ENCODE measurements around the gene FAM53A.
"Not testable (repeated sequence)": the region's sequence is repeated elsewhere in the genome, so short reads cannot be mapped to it uniquely, and the experiment has no call there.

The FAM53A gene

DNA sequence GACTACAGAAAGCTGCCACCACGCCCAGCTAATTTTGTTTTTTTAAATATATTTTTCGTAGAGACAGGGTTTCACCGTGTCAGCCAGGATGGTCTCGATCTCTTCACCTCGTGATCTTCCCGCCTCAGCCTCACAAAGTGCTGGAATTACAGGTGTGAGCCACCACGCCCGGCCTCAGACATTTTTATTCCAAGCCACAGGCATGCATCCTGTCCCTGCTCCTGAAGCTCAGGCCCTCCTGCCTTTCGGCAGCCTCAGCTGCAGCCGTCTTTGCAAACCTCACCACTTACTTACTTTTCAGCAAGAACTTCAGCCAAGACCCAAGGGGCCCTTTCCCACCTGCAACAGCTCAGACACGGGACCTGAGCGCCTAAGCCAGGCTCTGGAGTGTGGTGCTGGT is 26.0 kb downstream of the FAM53A start:
- DNase-seq, result no peak

DNA sequence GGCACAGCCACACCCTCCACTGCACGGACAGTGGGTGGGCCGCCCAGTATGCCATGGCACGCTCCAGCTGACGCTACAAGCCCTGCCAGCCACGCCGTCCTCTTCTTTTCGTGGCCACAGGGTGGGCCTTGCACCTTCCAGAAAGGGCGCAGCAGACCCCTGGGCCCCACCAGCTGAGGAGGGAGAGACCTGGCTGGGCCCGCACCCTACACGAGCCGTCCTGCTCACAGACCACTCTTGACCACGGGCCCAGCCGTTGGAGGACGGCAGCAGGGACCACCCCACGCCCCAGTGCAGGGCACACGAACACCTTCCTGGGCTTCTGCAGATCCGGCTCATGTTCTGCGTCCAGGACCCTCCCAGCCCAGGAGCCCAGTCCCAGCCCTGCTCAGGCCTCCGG is 27.1 kb downstream of the FAM53A start:
- DNase-seq, result no peak

GRCh38 chr4:1656132-1656531 is 28.0 kb downstream of the FAM53A start:
- no peak for DNase-seq

DNA sequence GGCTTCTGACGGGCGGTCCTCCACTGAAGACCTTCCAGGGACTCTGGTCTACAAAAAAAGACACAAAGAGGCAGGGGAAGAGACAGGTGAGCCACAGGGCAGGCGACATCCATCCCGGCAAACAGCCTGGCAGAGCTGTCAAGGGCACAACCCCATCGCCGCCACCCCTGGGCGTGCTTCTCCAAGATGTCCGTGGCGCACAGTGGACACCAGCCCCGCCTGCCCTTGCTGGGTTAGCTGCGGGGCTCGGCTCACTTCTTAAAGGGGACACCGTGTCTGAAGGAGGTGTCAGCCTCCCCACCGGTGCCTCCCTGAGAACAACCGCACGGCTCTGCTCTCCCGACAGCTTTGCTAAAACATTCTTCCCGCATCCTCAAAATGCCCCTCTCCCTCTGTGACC is 28.4 kb downstream of the FAM53A start:
- DNase-seq, result no peak

- no peak for DNase-seq
Measured at GRCh38 chr4:1655081-1655480, 29.0 kb downstream of the FAM53A start.

DNA sequence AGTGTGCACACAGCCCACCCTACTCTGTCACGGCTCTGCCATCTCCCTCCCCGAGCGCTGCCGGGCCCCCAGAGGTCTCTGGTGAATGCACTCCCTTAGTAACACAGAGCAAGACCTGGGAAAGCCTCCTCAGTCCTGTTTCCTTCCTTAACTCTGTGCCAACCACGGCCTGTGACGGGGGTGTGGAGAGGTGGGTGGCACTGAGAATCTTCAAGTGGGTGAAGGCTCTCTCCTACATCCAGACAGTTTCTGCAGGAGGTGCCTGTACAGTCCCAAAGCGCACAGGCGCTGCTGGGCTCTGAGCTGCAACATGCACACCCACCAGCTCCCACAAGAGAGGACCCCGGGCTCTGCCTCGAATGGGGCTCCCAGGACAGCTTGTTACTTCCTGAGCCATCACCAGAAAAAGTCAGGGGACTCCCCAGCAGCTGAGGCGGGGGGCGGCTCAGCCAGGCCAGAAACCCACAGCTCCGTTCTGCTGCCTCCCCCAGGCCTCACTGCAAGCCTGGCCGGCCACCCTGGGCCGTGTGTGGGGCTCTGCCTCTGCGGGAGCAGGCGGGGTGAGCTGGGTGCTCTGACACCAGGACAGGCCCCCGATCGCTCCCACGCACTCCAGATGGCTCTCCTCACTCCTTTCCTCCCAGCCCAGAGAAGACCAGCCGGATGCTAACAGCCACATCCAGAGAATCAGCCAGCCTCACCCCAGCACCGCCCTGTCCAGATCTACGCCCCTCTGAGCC is 29.7 kb downstream of the FAM53A start:
- DNase-seq, result no peak

DNA sequence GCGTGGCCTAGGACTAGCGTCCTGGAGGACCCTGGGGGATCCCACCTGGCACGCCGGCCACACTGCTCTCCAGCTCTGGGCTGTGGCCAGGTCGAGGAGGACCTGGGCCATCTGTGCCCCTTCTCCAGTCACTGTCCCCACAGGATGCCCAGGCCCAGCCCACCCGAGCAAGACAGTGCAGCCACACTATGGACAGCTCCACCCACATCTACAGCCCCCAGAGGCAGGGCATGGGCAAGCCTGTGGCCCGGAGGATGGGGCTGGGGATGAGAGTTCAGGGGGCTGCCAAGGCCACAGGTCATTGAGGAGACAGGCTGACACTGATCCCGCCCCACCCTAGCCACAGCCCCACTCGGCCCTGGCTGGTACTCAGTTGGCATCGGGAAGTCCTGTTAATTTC is 30.3 kb downstream of the FAM53A start:
- no peak for DNase-seq

GRCh38 chr4:1652088-1652487 is 32.0 kb downstream of the FAM53A start:
- DNase-seq, result no peak

- DNase-seq, result no peak
Measured at GRCh38 chr4:1651609-1652008, 32.5 kb downstream of the FAM53A start.

DNA sequence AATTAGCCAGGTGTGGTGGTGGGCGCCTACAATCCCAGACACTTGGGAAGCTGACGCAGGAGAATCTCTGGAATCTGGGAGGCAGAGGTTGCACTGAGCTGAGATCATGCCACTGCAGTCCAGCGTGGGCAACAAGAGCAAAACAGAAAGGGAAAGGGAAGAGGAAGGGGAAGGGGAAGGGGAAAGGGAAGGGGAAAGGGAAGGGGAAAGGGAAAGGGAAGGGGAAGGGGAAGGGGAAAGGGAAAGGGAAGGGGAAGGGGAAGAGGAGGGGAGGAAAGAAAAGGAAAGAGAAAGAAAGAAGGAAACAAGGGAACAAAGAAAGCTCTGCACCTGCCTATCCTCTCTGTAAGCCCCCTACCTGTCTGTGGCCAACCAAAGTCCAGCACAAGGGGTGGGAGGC is 35.2 kb downstream of the FAM53A start:
- no peak for DNase-seq

DNA sequence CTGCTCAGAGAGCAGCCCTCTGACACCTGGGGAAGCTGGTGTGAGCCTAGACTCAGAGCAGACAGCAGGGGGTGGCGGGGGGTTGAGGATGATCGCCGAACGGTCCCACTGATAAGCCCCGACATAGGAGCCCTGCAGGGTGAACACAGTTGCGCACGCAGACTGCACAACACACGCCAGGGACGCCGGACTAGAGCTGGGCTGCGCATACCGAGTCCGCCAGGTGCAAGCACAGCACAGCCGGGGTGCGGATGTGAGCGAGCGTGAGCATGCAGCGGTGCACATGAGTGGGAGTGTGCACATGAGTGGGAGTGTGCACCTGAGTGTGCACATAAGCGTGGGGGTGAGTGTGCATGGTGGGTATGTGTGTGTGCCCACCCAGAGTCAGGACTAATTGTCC is 36.7 kb downstream of the FAM53A start:
- no peak for DNase-seq

DNA sequence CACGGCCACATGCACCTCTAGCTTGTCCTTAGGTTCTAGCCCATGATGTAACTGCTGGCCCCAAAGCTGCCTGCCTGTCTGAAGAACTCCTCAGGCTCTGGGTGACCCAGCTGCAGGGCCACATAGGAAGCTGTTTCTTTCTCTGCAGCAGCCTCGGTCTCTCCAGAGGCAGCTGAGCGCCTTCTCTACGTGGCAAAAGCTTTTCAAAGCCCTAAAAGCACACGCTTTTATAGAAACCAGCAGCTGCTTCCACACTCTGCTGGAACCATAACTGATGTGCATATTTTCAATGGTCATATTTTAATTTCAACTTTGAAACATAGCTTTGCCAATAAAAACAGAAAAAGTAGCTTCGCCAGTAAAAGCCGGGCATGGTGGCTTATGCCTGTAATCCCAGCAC is 37.4 kb downstream of the FAM53A start:
- no peak for DNase-seq

- DNase-seq, result no peak
Measured at GRCh38 chr4:1644891-1645657, 39.0 kb downstream of the FAM53A start.

- DNase-seq, result no peak
Measured at GRCh38 chr4:1643971-1644735, 40.0 kb downstream of the FAM53A start.

- no peak for DNase-seq
Measured at GRCh38 chr4:1642196-1642951, 41.7 kb downstream of the FAM53A start.

DNA sequence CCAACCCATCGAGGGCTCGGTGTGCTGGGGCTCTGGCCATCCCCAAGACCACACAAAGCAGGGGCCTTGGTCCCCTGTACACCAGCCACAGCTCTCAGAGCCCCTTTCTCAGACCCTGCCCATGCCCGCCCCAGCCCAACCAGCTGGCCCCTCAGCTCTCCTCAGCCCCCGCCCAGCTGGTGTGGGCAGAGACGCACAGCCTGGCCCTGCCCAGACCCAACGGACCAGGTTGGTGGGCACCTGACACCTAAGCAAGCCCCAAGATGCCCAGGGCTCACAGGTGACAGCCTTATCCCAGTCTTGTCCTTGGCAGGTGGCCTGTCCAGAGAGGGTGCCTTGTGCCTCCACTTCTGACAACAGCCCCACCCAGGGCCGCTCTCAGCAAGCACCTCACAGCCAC is 42.4 kb downstream of the FAM53A start:
- no peak for DNase-seq

DNA sequence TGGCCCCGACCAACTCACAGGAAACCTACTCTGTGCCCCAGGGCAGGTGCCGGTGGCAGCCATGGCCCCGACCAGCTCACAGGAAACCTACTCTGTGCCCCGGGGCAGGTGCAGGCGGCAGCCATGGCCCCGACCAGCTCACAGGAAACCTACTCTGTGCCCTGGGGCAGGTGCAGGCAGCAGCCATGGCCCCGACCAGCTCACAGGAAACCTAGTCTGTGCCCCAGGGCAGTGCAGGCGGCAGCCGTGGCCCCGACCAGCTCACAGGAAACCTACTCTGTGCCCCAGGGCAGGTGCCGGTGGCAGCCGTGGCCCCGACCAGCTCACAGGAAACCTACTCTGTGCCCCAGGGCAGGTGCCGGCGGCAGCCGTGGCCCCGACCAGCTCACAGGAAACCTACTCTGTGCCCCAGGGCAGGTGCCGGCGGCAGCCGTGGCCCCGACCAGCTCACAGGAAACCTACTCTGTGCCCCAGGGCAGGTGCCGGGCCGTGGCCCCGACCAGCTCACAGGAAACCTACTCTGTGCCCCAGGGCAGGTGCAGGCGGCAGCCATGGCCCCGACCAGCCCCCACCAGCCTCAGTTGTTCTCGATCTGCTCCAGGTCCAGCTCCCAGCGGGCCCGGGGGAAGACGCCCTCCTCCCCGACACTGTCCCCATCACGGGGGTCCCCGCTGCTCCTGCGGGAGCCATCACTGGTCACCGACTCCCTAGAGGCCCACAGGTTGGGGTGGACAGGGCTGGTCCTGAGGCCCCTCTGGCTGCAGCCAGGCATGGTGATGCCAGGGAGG is 43.2 kb downstream of the FAM53A start:
- DNase-seq, result not testable (repeated sequence)

DNA sequence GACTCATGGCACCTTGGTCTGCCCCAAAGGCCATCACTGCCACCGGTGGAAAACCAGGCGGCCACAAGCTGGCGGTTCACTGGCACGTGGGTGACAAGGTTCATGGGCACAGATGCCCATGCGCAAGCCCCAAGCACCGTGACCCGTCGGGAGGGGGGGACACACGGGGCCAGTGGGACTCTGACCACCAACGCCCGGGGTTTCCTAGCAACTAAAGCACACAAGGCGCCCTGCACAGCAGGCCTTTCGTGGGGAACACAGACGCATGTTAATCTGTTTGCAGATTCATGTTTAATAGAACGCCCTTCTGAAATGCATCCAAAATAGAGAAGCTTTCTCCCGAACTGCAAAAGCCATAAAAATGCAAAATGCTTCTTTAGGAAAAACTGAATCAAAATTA is 43.9 kb downstream of the FAM53A start:
- DNase-seq, result no peak

DNA sequence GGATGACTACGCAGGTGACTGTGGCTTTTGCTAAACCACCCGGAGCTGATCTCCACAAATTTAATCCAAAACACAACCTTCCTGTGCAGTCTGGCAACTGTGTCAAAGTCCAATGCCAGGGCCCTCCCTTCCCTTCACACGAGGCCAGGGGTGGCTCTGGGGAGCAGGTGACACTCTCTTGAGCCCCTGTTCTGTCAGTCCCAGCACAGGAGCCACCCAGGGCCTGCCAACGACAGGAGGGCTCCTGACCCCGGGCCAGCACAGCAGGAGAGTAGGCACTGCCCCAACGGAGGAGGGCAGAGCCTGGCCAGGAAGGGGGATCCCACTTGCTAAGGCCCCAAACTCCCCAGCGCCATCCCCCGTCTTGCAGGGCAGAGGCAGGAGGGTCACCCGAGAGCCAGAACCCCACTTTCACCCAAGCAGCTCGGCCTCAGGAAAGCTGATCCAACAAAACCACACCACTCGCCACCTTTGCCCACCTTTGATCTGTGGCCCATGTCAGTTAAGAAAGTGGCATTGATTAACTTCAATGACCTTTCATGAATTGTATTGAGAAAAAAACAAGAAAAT is 44.7 kb downstream of the FAM53A start:
- DNase-seq, result no peak

DNA sequence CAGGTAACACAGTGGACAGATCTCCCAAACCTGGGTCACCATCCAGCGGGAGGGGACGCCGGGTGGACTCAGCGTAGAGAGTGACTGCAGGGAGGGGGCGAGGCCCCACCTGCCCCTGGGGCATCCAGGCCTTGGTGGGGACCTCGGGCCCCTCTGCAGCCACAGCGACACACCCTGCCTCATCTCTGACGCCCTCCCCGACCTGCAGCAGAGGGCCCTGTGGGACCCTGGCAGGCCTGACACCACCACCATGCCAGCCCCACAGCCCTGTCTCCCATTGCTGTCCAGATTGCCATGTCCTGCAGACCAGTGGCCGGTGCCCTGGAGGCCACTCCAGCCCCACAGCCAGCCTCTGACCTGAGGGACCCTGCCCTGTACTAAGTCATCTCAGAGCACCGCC is 45.2 kb downstream of the FAM53A start:
- DNase-seq, result no peak

GRCh38 chr4:1638272-1638598 is 45.9 kb downstream of the FAM53A start:
- no peak for DNase-seq

Measured in stimulated activated CD4-positive, alpha-beta T cell treated with anti-CD3 and anti-CD28 coated beads, Interleukin-15, amount 100 ng/mL, for 24 hours (primary cell).